SK-N-MC (cell line): Measurements from ENCODE around the gene NCOA3.

ENCODE experiments used
- EZH2 ChIP-seq: fragments of 200-600 bp; sonication (generic); IDR thresholded peaks from one replicate; pipeline ENCODE4 v1.6.1; 2017; ENCODE audit warnings: antibody characterized with exemption
- POLR2AphosphoS5 ChIP-seq: IDR thresholded peaks from 2 replicates; pipeline ENCODE4 v1.6.1; 2012; ENCODE audit warnings: mild to moderate bottlenecking, low read depth, low read length, borderline replicate concordance

DNA sequence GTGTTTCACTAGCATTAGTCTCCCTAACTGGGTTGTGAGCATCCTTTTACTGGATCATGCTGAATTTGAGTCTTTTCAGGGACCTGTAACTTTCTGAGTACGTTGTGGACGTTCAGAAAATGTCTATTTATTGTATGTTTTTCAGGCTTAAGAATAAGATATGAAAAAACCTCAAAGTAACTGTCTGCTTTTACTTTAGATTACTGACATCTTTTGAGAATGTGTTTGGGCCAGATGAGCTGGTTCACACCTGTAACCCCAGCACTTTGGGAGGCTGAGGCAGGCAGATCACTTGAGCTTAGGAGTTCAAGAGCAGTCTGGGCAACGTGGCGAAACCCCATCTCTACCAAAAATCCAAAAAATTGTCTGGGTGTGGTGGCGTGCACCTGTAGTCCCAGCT is 32.7 kb downstream of the NCOA3 start:
- TF ChIP-seq EZH2 (no peak), POLR2AphosphoS5 (no peak)
